SK-N-SH (cell line): ENCODE data around the gene APP. TPM values are rescaled to one million over a fixed set of nuclear protein-coding genes. Genes with fewer than 3 reads are reported as not detected.
"Not testable (repeated sequence)": the region's sequence is repeated elsewhere in the genome, so short reads cannot be mapped to it uniquely, and the experiment has no call there.

Experiments
- CTCF ChIA-PET: fragments of 300-600, 350-600 bp; formaldehyde crosslinking; extraction: SDS; loops from one replicate; lab custom pipeline; 2021; lab: Yijun Ruan, JAX
- POLR2A ChIA-PET: fragments of 350-600 bp; sonication (Branson Sonifier 250); formaldehyde crosslinking; extraction: SDS; loops from one replicate; lab custom pipeline; 2020; ENCODE audit warnings: antibody characterized with exemption, inconsistent platforms; lab: Yijun Ruan, JAX
- DNase-seq: peaks from one replicate; pipeline ENCODE4 v3.0.0; 2012
- H2AFZ ChIP-seq: fragments of 200-600 bp; sonication (generic); 2 replicates; pipeline ENCODE4 v1.8.1; 2016; ENCODE audit warnings: antibody characterized with exemption, mild to moderate bottlenecking, low read depth
- H3F3A ChIP-seq: fragments of 200-600 bp; sonication (generic); replicated peaks from 2 replicates; pipeline ENCODE3; 2016; ENCODE audit warnings: antibody characterized with exemption, mild to moderate bottlenecking; ENCODE audit not compliant: insufficient read depth
- H3K27ac ChIP-seq, 2 experiments: fragments of 200-500 bp in 1 of 2; fragments of 200-600 bp in 1 of 2; sonication (Bioruptor generic) in 1 of 2; sonication (generic), shearing (Covaris generic) in 1 of 2; 2 replicates each; pipeline versions ENCODE4 v1.5.1 to v1.6.1; 2014 to 2016; ENCODE audit warnings: low read depth in 2 of 2, inconsistent platforms in 1 of 2, low read length in 1 of 2, mild to moderate bottlenecking in 1 of 2, mixed read lengths in 1 of 2
- H3K27me3 ChIP-seq: fragments of 200-600 bp; sonication (generic), shearing (Covaris generic); 2 replicates; pipeline ENCODE4 v1.6.1; 2016; ENCODE audit warnings: mixed run types; ENCODE audit not compliant: insufficient read depth
- H3K36me3 ChIP-seq, 2 experiments: fragments of 200-500 bp in 1 of 2; fragments of 200-600 bp in 1 of 2; sonication (Bioruptor generic) in 1 of 2; sonication (generic) in 1 of 2; replicated peaks in 1 of 2; 2 replicates each; pipeline versions ENCODE3 to v1.5.1; 2014 to 2016; ENCODE audit warnings: low read length in 1 of 2, mild to moderate bottlenecking in 1 of 2; ENCODE audit not compliant: insufficient read depth in 2 of 2, control insufficient read depth in 1 of 2
- H3K4me1 ChIP-seq, 2 experiments: fragments of 200-500 bp in 1 of 2; fragments of 200-600 bp in 1 of 2; sonication (Bioruptor generic) in 1 of 2; sonication (generic), shearing (Covaris generic) in 1 of 2; 2 replicates each; pipeline versions ENCODE4 v1.5.1 to v1.6.1; 2014 to 2016; ENCODE audit warnings: low read depth in 1 of 2, low read length in 1 of 2, mixed run types in 1 of 2; ENCODE audit not compliant: insufficient read depth in 2 of 2, control insufficient read depth in 1 of 2
- H3K4me2 ChIP-seq: fragments of 200-600 bp; sonication (generic), shearing (Covaris generic); 2 replicates; pipeline ENCODE4 v1.6.1; 2017; ENCODE audit warnings: mixed run types
- H3K4me3 ChIP-seq, 2 experiments: fragments of 200-500 bp in 1 of 2; fragments of 200-600 bp in 1 of 2; sonication (Bioruptor generic) in 1 of 2; sonication (generic), shearing (Covaris generic) in 1 of 2; 2 replicates each; pipeline versions ENCODE4 v1.5.1 to v1.8.1; 2014 to 2016; ENCODE audit warnings: low read depth in 2 of 2, inconsistent platforms in 1 of 2, low read length in 1 of 2, mild to moderate bottlenecking in 1 of 2, mixed read lengths in 1 of 2, moderate library complexity in 1 of 2
- H3K79me2 ChIP-seq: fragments of 200-600 bp; sonication (generic); 2 replicates; pipeline ENCODE4 v1.8.1; 2017; ENCODE audit warnings: mild to moderate bottlenecking; ENCODE audit not compliant: insufficient read depth
- H3K9ac ChIP-seq: fragments of 200-600 bp; sonication (generic); 2 replicates; pipeline ENCODE4 v1.6.1; 2017; ENCODE audit warnings: mixed run types
- H3K9me2 ChIP-seq: fragments of 200-600 bp; sonication (generic); 2 replicates; pipeline ENCODE4 v1.6.1; 2017; ENCODE audit warnings: mixed run types
- H3K9me3 ChIP-seq: fragments of 200-600 bp; sonication (generic); 2 replicates; pipeline ENCODE4 v1.6.1; 2017; ENCODE audit warnings: mixed run types, mild to moderate bottlenecking, moderate library complexity
- H4K20me1 ChIP-seq: fragments of 200-600 bp; sonication (generic); 2 replicates; pipeline ENCODE4 v1.6.1; 2017; ENCODE audit warnings: mild to moderate bottlenecking, mixed run types; ENCODE audit not compliant: insufficient read depth
- CHD2 ChIP-seq: fragments of 150-350 bp; IDR thresholded peaks from 2 replicates; pipeline ENCODE4 v1.6.1; 2018; ENCODE audit warnings: low read length; ENCODE audit not compliant: partially characterized antibody
- FOSL2 ChIP-seq: IDR thresholded peaks from 2 replicates; pipeline ENCODE4 v1.4.0; 2012; ENCODE audit warnings: low read depth, mild to moderate bottlenecking, moderate library complexity, borderline replicate concordance
- FOXJ3 ChIP-seq: sonication (generic); formaldehyde crosslinking; IDR thresholded peaks from 2 replicates; pipeline ENCODE4 v1.5.1; 2020; ENCODE audit warnings: mild to moderate bottlenecking, missing genetic modification reagents
- FOXM1 ChIP-seq: IDR thresholded peaks from 2 replicates; pipeline ENCODE4 v1.4.0; 2012; ENCODE audit warnings: low read depth, mild to moderate bottlenecking
- GABPA ChIP-seq: IDR thresholded peaks from 2 replicates; pipeline ENCODE4 v1.4.0; 2012; ENCODE audit warnings: low read depth, mild to moderate bottlenecking
- GATA2 ChIP-seq: sonication (generic); formaldehyde crosslinking; IDR thresholded peaks from 2 replicates; pipeline ENCODE4 v1.5.0; 2020; ENCODE audit warnings: mild to moderate bottlenecking, missing genetic modification reagents
- MXI1 ChIP-seq: IDR thresholded peaks from 2 replicates; pipeline ENCODE4 v1.6.1; 2012; ENCODE audit warnings: mild to moderate bottlenecking, low read depth, low read length, improper control_type of control experiment
- POLR2AphosphoS5 ChIP-seq: IDR thresholded peaks from 2 replicates; pipeline ENCODE4 v1.6.1; 2012; ENCODE audit warnings: low read depth, low read length
- RCOR1 ChIP-seq: fragments of 150-350 bp; IDR thresholded peaks from 2 replicates; pipeline ENCODE4 v1.6.1; 2017; ENCODE audit warnings: antibody characterized with exemption, low read length
- RXRA ChIP-seq: IDR thresholded peaks from 2 replicates; pipeline ENCODE4 v1.4.0; 2012; ENCODE audit warnings: low read depth, mild to moderate bottlenecking, borderline replicate concordance
- SMC3 ChIP-seq: IDR thresholded peaks from 2 replicates; pipeline ENCODE4 v1.6.1; 2012; ENCODE audit warnings: low read depth, low read length, improper control_type of control experiment
- USF1 ChIP-seq: IDR thresholded peaks from 2 replicates; pipeline ENCODE4 v1.4.0; 2012; ENCODE audit warnings: low read depth, borderline replicate concordance
- YY1 ChIP-seq: IDR thresholded peaks from 2 replicates; pipeline ENCODE4 v1.4.0; 2012; ENCODE audit warnings: low read depth, mild to moderate bottlenecking
- ZBTB33 ChIP-seq: IDR thresholded peaks from 2 replicates; pipeline ENCODE4 v1.4.0; 2012; ENCODE audit warnings: low read depth, borderline replicate concordance
- WGBS: methylation state at CpG from one replicate; pipeline ENCODE4 v1.1.6; 2017; ENCODE audit warnings: low lambda C conversion rate; 5-methylcytosine and 5-hydroxymethylcytosine counted together
- polyA plus RNA-seq, 3 experiments: library from polyadenylated mRNA; depleted of rRNA; stranded (reverse); fragments of >200 nt; gene quantifications; 2 replicates each; pipeline ENCODE4 v1.2.3, GENCODE V29; 2012

APP gene
- polyA plus RNA-seq, 1 of the 3 experiments (the other 2 are of a cell fraction): 780 TPM

DNA sequence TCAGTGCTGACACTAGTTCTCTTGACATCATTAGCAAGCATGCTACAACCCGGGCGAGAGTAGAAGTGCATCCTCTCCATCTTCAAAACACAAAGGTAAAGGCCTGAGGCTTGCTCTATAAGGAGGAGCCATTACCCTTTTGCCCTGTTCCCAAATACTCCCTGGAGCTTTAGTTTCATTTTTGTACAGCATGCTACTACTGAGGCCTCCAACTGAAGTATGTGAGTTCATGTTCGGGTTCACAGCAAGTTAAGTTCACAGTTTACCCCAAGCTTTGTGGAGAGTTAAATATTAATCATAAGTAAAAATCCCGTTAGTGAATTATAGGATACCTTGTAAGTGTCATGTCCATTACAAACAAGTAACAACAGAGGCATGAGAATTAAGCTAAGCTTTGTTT, 156.6 kb downstream of the APP start:
- Histone ChIP-seq H3K4me2 (no peak overlapping the region), H4K20me1 (no peaks in the 10 kb centered on the region), H3K9me2 (no peaks in the 10 kb centered on the region), H3F3A (no peaks in the 10 kb centered on the region), H3K4me3 (no peak overlapping the region), H3K27ac (no peak overlapping the region), H3K79me2 (no peaks in the 10 kb centered on the region; the same call in 1 of the 2 replicates)
- POLR2A ChIA-PET: no interaction called here
- CTCF ChIA-PET: no interaction called here
- no peak for TF ChIP-seq MXI1
- no peak for TF ChIP-seq RCOR1
- TF ChIP-seq GABPA: no peak
- TF ChIP-seq YY1: no peak
- TF ChIP-seq RXRA: no peak
- TF ChIP-seq CHD2: no peak
- TF ChIP-seq GATA2 (CRISPR knock-in tag): no peak
- no peak for TF ChIP-seq FOXJ3 (CRISPR knock-in tag)
- TF ChIP-seq ZBTB33: no peak
- no peak for TF ChIP-seq POLR2AphosphoS5
- no peak for TF ChIP-seq SMC3
- TF ChIP-seq FOXM1: no peak
- no peak for TF ChIP-seq USF1
- TF ChIP-seq FOSL2: no peak
- TF ChIP-seq, all 33 proteins: peak for 0
- no peak for DNase-seq
- Histone ChIP-seq H3K27me3 (no peaks in the 10 kb centered on the region), H3K4me1 (no peaks in the 10 kb centered on the region), H3K9me3 (no peaks in the 10 kb centered on the region), H2AFZ (no peak overlapping the region), H3K9ac (no peak overlapping the region), H3K36me3 (no peaks in the 10 kb centered on the region)
- 85% methylated on average over 4 of the region's 4 CpGs for WGBS

DNA sequence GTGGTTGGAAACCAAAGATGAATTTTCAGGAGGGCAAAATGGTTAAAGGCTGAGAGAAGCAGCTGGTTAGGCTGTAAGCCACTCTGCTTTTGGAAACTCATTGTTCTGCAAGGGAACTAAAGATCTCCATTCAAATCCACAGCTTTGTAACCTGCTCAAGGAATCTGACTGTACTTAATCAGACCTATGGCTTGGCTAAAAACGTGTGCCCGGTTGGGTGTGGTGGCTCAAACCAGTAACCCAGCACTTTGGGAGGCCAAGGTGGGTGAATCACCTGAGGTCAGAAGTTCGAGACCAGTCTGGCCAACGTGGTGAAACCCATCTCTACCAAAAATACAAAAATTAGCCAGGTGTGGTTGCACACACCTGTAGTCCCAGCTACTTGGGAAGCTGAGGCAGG, 158.1 kb downstream of the APP start:
- H2AFZ ChIP-seq, H4K20me1 ChIP-seq, H3K27me3 ChIP-seq, H3K9me2 ChIP-seq, H3K4me1 ChIP-seq, H3K36me3 ChIP-seq, H3K27ac ChIP-seq, H3K79me2 ChIP-seq, H3F3A ChIP-seq, POLR2A ChIA-PET, H3K4me3 ChIP-seq, H3K9ac ChIP-seq, H3K4me2 ChIP-seq, H3K9me3 ChIP-seq, DNase-seq: not testable (repeated sequence)
- WGBS: 100% methylated on average over 1 of the region's 4 CpGs
- CTCF ChIA-PET: interaction anchor here (0.6 kb wide), 1 partner anchor 223 kb away, joined by 4 read pairs; no protein-coding TSS in a partner anchor
